ENCODE results near the gene SLAIN2. TPM values are rescaled to one million over a fixed set of nuclear protein-coding genes. Genes with fewer than 3 reads are reported as not detected.
A peak's percentile ranks its signal among the peaks of the same experiment; 100 is the strongest.
"Not testable (repeated sequence)": the region's sequence is repeated elsewhere in the genome, so short reads cannot be mapped to it uniquely, and the experiment has no call there.

The SLAIN2 gene
- total RNA-seq: 10 to 100 TPM; 63.7 to 66.1 TPM

GRCh38 chr4:48340965-48341775, at the start of gene SLAIN2:
Gene SLAIN2 (plus strand): TSS chr4:48341529. CDS start chr4:48341740, 211 bp downstream.
- peaks cover 38% of the 10 kb centered on the region for H3K4me1 Mint-ChIP-seq
- H3K9me3 Mint-ChIP-seq: no peaks in the 10 kb centered on the region
- ATAC-seq (ENCODE audit: low read depth): peak; percentile 87
- POLR2A ChIA-PET: interaction anchor here (0.6 to 1.9 kb wide), 11 partner anchors 8 to 809 kb away, joined by 3 to 7 read pairs (median 4); partner anchors contain the start of gene FRYL
- peak; percentile 100 for DNase-seq
- peak within 1 kb of the TSS; percentile 97 for H3K27ac Mint-ChIP-seq
- H3K36me3 Mint-ChIP-seq: peaks cover 7% of the 10 kb centered on the region
- H3K4me3 Mint-ChIP-seq: peak within 1 kb of the TSS; percentile 99
- no peaks in the 10 kb centered on the region for H3K27me3 Mint-ChIP-seq

- H3K36me3 Mint-ChIP-seq; ATAC-seq (ENCODE audit: low read depth); H3K27me3 Mint-ChIP-seq; H3K4me1 Mint-ChIP-seq; H3K9me3 Mint-ChIP-seq; DNase-seq; H3K27ac Mint-ChIP-seq; H3K4me3 Mint-ChIP-seq; POLR2A ChIA-PET: not testable (repeated sequence)
These were observed 49.0 kb upstream of the SLAIN2 start for GRCh38 chr4:48292218-48292790.

GRCh38 chr4:48295116-48295515, 46.2 kb upstream of the SLAIN2 start:
- POLR2A ChIA-PET: no interaction called here
- peaks cover 2% of the 10 kb centered on the region for H3K9me3 Mint-ChIP-seq
- H3K27me3 Mint-ChIP-seq: no peaks in the 10 kb centered on the region
- DNase-seq (no peak), ATAC-seq (ENCODE audit: low read depth) (no peak)
- no peak overlapping the region for H3K27ac Mint-ChIP-seq
- no peak overlapping the region for H3K4me3 Mint-ChIP-seq
- H3K36me3 Mint-ChIP-seq: peaks cover 2% of the 10 kb centered on the region
- peaks cover 6% of the 10 kb centered on the region for H3K4me1 Mint-ChIP-seq

GRCh38 chr4:48296365-48296764, 45.0 kb upstream of the SLAIN2 start:
- H3K4me3 Mint-ChIP-seq: peak overlapping the region; percentile 27
- peaks cover 4% of the 10 kb centered on the region for H3K4me1 Mint-ChIP-seq
- H3K36me3 Mint-ChIP-seq: peaks cover 2% of the 10 kb centered on the region
- DNase-seq (no peak), ATAC-seq (ENCODE audit: low read depth) (no peak)
- no peak overlapping the region for H3K27ac Mint-ChIP-seq
- H3K27me3 Mint-ChIP-seq: no peaks in the 10 kb centered on the region
- POLR2A ChIA-PET: no interaction called here
- H3K9me3 Mint-ChIP-seq: peaks cover 2% of the 10 kb centered on the region

GRCh38 chr4:48297256-48297846, 44.0 kb upstream of the SLAIN2 start:
- no peak overlapping the region for H3K4me3 Mint-ChIP-seq
- peaks cover 4% of the 10 kb centered on the region for H3K4me1 Mint-ChIP-seq
- H3K27ac Mint-ChIP-seq: no peak overlapping the region
- peaks cover 4% of the 10 kb centered on the region for H3K27me3 Mint-ChIP-seq
- no peak for ATAC-seq (ENCODE audit: low read depth)
- H3K36me3 Mint-ChIP-seq: peaks cover 2% of the 10 kb centered on the region
- no peak for DNase-seq
- POLR2A ChIA-PET: no interaction called here
- peaks cover 2% of the 10 kb centered on the region for H3K9me3 Mint-ChIP-seq

GRCh38 chr4:48299560-48299959, 41.8 kb upstream of the SLAIN2 start:
- Mint-ChIP-seq H3K27me3 (peaks cover 7% of the 10 kb centered on the region), H3K36me3 (peaks cover 2% of the 10 kb centered on the region), H3K27ac (no peak overlapping the region), H3K9me3 (peaks cover 2% of the 10 kb centered on the region), H3K4me1 (peaks cover 4% of the 10 kb centered on the region), H3K4me3 (no peak overlapping the region)
- POLR2A ChIA-PET: no interaction called here
- no peak for ATAC-seq (ENCODE audit: low read depth)
- no peak for DNase-seq

GRCh38 chr4:48300004-48300403, 41.3 kb upstream of the SLAIN2 start:
- H3K4me1 Mint-ChIP-seq: peaks cover 4% of the 10 kb centered on the region
- H3K9me3 Mint-ChIP-seq: peaks cover 2% of the 10 kb centered on the region
- POLR2A ChIA-PET: no interaction called here
- no peak overlapping the region for H3K27ac Mint-ChIP-seq
- DNase-seq (no peak), ATAC-seq (ENCODE audit: low read depth) (no peak)
- H3K36me3 Mint-ChIP-seq: peaks cover 2% of the 10 kb centered on the region
- H3K4me3 Mint-ChIP-seq: no peak overlapping the region
- peaks cover 7% of the 10 kb centered on the region for H3K27me3 Mint-ChIP-seq

GRCh38 chr4:48305508-48305907, 35.8 kb upstream of the SLAIN2 start:
- no peaks in the 10 kb centered on the region for H3K9me3 Mint-ChIP-seq
- DNase-seq (no peak), ATAC-seq (ENCODE audit: low read depth) (no peak)
- POLR2A ChIA-PET: no interaction called here
- H3K27me3 Mint-ChIP-seq: peaks cover 15% of the 10 kb centered on the region
- no peaks in the 10 kb centered on the region for H3K36me3 Mint-ChIP-seq
- H3K27ac Mint-ChIP-seq: no peak overlapping the region
- H3K4me1 Mint-ChIP-seq: no peaks in the 10 kb centered on the region
- H3K4me3 Mint-ChIP-seq: no peak overlapping the region

GRCh38 chr4:48307528-48307927, 33.8 kb upstream of the SLAIN2 start:
- DNase-seq: no peak
- no peak overlapping the region for H3K4me3 Mint-ChIP-seq
- H3K27ac Mint-ChIP-seq: no peak overlapping the region
- POLR2A ChIA-PET: no interaction called here
- no peak for ATAC-seq (ENCODE audit: low read depth)
- H3K9me3 Mint-ChIP-seq: no peaks in the 10 kb centered on the region
- peaks cover 3% of the 10 kb centered on the region for H3K4me1 Mint-ChIP-seq
- H3K27me3 Mint-ChIP-seq: peaks cover 11% of the 10 kb centered on the region
- H3K36me3 Mint-ChIP-seq: no peaks in the 10 kb centered on the region

GRCh38 chr4:48308901-48309300, 32.4 kb upstream of the SLAIN2 start:
- H3K36me3 Mint-ChIP-seq: peaks cover 1% of the 10 kb centered on the region
- peaks cover 8% of the 10 kb centered on the region for H3K27me3 Mint-ChIP-seq
- ATAC-seq (ENCODE audit: low read depth) (no peak), DNase-seq (no peak)
- no peak overlapping the region for H3K27ac Mint-ChIP-seq
- H3K4me1 Mint-ChIP-seq: peaks cover 3% of the 10 kb centered on the region
- no peak overlapping the region for H3K4me3 Mint-ChIP-seq
- POLR2A ChIA-PET: no interaction called here
- peaks cover 3% of the 10 kb centered on the region for H3K9me3 Mint-ChIP-seq

GRCh38 chr4:48311896-48312295, 29.4 kb upstream of the SLAIN2 start:
- Mint-ChIP-seq H3K4me3 (no peak overlapping the region), H3K27ac (no peak overlapping the region), H3K27me3 (peaks cover 8% of the 10 kb centered on the region), H3K9me3 (peaks cover 3% of the 10 kb centered on the region), H3K4me1 (peaks cover 4% of the 10 kb centered on the region), H3K36me3 (peaks cover 1% of the 10 kb centered on the region)
- DNase-seq (no peak), ATAC-seq (ENCODE audit: low read depth) (no peak)
- POLR2A ChIA-PET: no interaction called here

- H3K36me3 Mint-ChIP-seq; H3K4me1 Mint-ChIP-seq; H3K27me3 Mint-ChIP-seq; ATAC-seq (ENCODE audit: low read depth); H3K27ac Mint-ChIP-seq; H3K9me3 Mint-ChIP-seq; H3K4me3 Mint-ChIP-seq; DNase-seq; POLR2A ChIA-PET: not testable (repeated sequence)
These were observed 26.6 kb upstream of the SLAIN2 start for GRCh38 chr4:48314746-48315145.

- H3K27ac Mint-ChIP-seq: no peak overlapping the region
- peaks cover 4% of the 10 kb centered on the region for H3K4me1 Mint-ChIP-seq
- H3K36me3 Mint-ChIP-seq: peaks cover 1% of the 10 kb centered on the region
- H3K4me3 Mint-ChIP-seq: no peak overlapping the region
- DNase-seq: no peak
- POLR2A ChIA-PET: no interaction called here
- H3K9me3 Mint-ChIP-seq: peaks cover 3% of the 10 kb centered on the region
- ATAC-seq (ENCODE audit: low read depth): peak; percentile 39
- H3K27me3 Mint-ChIP-seq: no peaks in the 10 kb centered on the region
These were observed 25.4 kb upstream of the SLAIN2 start for GRCh38 chr4:48315728-48316630.
